HT1080 (cell line): ENCODE data around the gene HYI. TPM values are rescaled to one million over a fixed set of nuclear protein-coding genes. Genes with fewer than 3 reads are reported as not detected.
"Not testable (repeated sequence)": the region's sequence is repeated elsewhere in the genome, so short reads cannot be mapped to it uniquely, and the experiment has no call there.

ENCODE experiments used
- DNase-seq: peaks from one replicate; pipeline ENCODE4 v3.0.0-alpha.2; 2015; ENCODE audit warnings: low read depth
- total RNA-seq: library from RNA; depleted of rRNA; stranded (reverse); fragments of >200 nt; shearing (Covaris generic); gene quantifications from 2 replicates; pipeline ENCODE4 v1.2.3, GENCODE V29; 2014

HYI gene
- total RNA-seq, 1 experiment from 2014 or later, result 42.1 TPM

- no peak for DNase-seq
Measured at GRCh38 chr1:43465505-43466067, 11.9 kb upstream of the HYI start.

- DNase-seq, result peak; percentile 43
Measured at GRCh38 chr1:43464681-43465504, 11.2 kb upstream of the HYI start.

DNA sequence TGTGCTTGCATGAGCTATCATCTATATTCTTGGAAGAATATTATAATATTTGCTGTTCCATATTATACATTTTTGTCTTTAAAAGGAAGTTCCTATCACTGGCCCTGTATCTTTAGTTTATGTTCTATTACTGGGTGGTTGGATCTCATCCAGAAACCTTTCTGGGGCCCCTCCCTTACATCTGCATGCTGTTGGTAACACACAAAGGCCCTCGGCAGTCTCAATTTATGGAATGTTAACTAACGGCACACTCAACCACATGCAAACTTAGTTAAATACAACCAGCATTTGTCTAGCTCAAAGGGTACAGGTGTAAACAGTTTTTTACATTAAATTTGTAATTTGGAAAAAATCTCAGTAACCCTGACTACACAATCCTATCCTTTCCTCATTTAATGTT lies 9.7 kb upstream of the HYI start:
- no peak for DNase-seq

DNA sequence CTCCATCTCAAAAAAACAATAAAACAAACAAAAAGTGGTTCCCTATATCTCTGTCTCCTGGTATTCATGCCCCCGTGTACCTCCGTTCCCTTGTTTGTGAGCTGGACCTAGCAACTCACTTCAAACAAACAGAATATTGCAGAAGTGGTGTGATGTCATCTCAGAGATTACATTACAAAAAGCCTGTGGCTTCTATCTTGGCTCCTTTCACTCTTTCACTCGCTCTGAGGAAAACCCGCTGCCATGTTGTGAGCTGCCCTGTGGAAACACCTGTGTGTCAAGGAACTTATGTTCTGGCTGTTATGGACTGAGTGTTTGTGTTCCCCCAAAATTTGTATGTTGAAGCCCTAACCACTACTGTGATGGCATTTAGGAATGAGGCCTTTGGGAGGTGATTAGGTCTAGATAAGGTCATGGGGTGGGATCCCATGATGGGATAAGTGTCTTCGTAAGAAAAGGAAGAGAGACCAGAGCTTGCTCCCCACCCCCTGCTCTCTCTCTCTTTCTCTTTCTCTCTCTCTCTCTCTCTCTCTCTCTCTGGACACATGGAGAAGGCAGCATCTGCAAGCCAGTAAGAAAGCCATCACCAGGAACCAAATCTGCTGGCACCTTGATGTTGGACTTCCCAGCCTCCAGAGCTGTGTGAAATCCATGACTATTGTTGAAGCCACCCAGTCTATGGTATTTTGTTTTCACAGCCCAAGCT lies 7.4 kb upstream of the HYI start:
- no peak for DNase-seq

DNA sequence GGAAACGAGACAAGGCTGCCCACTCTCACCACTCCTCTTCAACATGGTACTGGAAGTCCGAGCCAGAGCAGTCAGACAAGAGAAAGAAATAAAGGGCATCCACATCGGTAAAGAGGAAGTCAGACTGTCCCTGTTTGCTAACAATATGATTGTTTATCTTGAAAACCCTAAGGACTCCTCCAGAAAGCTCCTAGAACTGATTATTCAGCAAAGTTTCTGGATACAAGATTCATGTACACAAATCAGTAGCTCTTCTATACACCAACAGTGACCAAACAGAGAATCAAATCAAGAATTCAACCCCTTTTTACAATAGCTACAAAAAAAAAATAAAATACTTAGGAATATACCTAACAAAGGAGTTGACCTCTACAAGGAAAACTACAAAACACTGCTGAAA lies 4.6 kb upstream of the HYI start:
- not testable (repeated sequence) for DNase-seq

DNA sequence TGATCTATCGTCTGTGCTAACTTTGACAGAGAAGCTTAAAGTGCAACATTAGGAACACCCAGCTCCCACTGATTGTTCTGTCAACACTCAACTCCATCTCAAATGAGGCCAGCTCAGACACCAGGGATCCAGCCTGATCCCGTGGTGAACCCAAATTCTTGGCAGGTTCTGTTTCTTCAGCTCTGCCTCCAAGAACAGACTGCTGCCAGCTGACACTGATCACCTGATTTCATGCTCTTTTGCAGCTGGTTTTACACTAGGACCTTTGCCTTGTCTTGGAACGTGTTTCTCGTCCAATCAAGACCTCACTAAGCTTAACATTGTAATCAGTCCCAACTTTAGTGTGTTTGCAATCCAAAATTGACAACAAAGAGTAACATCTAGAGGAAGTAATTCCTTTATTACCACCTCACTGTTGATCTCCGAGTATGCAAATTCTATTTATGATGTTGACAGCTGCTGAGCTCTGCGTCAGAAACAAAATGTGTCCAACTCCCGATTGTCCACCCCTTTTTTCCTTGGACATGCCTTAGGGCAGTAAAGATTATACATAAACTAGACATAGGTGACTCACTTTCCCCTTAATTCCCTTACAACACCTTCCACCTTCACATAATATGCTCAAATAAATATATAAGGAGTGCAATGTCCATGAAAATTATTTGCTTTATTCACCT lies 1.6 kb upstream of the HYI start:
- DNase-seq, result no peak

DNA sequence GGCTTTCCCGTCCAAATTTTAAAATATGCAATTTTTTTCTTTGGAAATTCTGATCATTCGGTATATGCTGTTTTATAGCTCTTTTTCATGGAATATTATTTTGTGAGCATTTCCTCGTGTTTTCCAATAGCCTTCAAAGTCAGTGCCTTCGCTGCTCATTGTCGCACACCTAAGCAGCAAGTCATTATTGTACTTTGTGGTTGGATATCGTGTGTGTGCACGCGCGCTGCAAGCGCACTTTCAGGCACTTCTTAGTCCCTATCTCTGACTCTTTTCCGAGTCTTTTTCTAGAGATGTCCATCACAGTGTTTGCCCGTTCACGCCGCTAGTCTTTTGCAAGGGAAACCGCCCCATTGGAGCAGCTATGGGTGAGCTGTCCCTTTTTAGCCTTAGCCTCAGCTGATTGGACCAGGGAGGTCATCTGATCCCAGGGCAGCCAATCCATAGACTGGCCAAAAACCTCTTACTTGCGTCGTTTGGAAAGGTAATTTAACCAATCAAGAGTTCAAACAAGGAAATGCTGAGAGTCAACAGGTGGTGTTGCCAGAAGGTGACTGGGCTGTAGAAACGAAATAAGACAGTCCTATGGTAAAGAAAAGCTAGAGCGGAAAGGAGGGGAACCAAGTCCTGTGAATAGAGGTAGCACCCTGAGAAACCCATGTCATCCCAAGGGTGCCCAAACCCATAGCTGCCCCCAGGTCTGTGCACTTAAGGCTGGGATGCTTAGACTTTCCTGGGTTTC lies 710 bp upstream of the HYI start:
- no peak for DNase-seq

DNA sequence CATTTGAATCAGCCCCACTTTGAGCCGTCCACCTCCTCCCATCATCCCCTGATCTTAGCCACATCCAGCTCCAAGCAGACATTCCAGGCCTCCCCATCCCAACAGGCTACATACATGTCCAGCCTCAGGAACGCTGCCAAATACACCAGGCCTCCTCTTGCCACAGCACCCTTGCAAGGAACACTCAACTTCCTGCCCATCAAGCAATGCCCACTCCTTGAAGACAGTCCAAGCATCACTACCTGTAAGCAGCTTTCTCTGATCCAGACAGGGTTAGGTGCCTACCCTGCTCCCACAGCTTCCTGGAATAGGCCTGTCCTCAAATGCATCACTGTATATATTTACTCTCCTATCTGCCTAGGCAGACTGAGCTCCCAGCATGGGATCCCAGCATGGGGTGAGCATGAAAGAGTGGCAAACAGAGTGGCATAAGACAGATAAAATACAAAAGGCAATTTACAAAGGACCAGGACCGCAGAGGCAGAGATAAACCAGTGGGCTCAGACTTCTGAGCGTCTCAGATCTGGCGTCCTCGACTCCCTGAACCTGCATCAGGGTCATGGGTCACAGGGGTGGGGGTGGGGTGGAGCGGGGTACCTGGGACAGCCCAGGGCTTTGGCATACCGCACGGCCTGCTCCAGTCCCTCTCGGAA lies 816 bp downstream of the HYI start:
- peak; percentile 69 for DNase-seq

DNA sequence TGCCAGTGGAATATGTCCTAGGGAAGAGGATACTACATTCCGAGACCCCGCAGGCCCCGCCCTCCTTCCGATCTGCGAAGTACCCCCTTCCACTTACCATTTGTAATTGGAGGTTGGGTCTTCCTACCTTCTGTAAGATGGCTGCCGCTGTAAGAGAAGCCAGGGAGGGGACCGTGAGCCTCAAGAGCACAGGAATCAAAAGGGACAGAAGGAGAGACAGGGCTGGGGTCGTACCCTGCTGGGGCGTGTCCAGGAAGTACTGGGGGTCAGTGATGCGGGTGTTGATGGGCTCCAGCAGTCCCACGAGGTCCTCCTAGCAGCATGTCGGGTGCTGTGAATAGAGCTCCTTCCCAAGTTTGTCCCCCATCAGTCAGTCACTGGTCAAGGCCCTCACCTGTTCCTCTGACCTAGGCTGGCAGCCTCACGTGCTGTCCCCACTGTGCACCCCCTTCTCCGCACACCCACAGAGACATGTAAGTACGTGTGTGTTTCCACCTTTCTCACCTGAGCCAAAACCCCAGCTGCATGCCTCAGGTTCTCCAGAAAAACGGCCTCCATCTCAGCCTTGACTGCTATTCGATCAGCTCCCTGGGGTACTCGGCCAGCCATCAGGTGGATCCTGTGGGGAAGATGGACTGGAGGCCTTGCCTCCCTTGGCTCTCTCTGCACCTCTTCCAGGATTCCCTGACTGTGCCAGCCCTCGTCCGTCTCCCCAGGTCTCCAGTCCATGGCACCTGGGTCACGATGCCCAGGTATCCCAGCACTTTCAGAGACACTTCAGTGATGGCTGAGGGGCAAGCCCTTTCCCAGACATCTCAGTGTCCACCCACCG lies 1.8 kb downstream of the HYI start:
- DNase-seq, result no peak

DNA sequence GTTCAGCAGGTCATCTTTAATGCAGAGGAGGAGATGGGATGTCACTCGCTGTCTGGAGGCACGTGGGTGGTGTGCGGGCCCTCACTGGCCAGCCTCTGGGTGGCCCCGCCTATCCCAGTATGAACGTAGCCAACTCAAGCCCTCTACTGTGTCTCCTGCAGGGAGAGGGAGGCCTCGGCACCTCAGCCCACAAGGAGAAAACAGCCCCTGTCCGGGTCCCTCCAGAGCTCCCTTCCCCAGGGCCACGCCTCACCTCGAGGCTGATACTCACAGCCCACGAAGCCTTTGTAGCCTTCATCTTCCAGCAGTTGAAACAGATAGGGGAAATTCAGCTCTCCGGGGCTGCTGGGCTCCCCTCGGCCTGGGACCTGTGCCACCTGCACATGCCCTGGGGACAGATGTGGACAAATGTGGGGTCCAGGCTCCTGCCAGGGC lies 2.6 kb downstream of the HYI start:
- DNase-seq, result no peak

GRCh38 chr1:43450251-43450941 lies 3.3 kb downstream of the HYI start:
- no peak for DNase-seq

DNA sequence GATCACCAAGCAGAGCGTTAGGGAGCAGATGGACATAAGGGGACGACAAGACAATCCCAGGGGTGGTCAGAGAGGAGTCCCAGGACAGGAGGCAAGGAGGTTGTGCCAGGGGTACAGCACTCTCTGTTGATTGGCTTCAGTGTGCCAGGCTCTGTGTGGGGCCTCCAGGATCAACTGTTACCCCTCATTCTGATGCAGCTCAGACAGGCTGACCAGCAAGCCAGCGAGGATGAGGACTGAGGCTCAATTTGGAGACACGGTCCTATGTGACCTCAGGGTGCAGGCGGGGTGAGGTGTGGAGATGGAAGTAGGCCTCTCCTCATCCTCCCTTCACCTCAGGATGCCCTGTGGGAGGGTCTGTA lies 4.0 kb downstream of the HYI start:
- DNase-seq, result no peak

DNA sequence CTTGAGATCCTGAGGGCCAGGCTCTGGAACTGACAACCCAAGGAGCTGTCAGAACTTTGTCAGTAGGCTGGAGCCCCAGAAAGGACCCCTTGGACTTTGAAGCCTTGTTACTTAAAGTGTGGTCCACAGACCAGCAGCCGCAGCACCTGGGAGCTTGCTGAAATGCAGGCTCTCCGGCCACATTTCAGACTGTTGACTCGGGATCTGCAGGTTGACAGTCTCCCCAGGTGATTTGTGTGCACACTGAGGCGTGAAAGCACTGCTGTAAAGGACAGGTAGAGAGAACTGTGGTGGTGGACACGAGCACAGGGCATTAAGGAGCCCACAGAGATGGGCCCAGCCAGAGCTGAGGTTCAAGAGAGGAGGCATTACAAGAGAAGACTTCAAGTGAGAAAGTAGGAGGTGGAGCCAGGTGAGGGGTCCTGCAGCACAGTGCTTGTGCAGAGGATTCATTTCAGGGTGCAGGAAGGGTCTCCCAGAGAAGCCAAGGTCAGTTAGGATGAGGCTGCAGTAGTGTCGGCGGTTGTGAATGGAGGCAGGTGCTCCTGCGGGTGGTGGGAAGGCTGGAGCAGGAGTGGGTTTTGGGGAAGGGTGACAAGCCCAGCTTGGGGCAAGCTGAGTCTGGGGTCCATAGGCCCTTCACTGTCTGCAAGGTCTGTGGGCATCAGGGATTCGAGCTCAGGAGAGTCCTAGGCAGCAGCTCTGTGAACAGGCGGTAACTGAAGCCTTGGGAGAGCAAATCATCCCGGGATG lies 4.6 kb downstream of the HYI start:
- DNase-seq, result no peak

DNA sequence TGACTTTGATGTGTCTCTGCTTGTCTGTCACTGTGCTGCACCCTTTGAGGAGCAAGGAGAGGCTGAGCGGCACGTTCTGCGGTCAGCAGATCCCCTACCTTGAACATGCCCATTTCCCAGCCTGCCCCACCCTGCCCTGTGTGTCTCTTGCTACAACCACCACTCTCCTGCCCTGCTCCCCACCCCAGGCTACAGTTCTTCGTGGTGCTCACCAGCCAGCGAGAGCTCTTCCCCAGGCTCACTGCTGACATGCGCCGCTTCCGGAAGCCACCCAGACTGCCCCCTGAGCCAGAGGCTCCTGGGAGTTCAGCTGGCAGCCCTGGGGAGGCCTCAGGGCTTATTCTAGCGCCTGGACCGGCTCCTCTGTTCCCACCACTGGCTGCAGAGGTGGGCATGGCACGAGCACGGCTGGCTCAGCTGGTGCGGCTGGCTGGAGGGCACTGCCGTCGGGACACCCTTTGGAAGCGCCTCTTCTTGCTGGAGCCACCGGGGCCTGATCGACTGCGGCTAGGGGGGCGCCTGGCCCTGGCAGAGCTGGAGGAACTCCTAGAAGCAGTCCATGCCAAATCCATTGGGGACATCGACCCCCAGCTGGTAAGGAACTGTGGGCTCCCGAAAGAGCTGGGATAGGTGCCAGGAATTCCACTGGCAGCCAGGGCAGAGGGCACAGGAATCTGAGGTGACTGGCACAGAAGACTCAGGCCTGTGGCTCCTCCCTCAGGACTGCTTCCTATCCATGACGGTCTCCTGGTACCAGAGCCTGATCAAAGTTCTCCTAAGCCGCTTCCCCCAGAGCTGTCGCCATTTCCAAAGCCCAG lies 5.6 kb downstream of the HYI start:
- DNase-seq, result no peak

DNA sequence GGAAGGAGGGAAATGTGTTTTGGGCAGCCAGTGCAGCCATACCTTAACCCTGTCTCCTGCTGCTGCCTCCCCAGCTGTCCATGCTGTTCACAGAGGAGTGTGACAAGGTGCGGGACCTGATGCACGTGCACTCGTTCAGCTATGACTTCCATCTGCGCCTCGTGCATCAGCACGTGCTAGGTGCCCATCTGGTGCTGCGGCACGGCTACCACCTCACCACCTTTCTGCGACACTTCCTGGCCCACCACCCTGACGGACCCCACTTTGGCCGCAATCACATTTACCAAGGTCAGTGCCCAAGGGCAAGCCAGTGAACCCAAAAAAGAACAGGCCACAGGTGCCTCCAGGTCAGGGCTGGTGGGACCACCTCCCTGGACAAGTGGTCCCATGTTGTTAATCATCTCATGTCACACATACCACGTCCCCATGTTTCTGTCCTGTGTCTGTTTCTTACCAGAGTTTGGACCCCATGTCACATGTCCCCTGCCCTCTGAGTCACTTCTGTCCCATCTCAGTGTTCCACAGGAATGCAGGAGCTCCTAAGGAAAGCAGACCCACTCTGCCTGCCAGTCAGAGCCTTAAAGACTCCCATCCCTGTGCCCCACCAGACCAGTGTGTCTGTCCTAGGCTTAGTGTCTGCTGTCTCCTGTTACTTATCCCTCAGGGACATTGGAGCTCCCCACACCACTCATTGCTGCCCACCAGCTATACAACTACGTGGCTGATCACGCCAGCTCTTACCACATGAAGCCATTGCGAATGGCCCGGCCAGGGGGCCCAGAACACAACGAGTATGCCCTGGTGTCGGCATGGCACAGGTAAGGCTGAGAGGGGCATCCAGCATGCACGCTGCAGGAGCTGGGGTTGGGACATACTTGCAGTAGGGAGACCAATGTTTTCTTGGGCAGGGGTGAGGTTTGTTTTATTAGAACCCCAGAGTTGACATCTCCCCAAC lies 6.6 kb downstream of the HYI start:
- DNase-seq, result no peak

DNA sequence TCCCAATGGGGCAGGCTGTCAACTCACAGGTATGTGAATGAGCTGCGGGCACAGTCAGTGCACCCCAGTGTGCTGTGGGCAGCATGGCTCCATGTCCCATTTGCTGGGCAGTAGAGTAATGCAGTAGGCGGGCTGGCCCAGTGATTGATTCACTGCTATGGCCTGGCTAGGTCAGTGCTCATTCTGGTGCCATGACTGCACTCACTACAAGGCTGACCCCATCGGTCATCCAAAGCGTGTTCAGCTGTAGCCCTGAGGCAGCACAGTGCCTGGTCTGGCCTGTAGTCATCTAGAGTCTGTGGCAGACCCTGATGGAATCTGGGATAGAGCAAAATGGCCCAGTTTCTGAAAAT lies 7.4 kb downstream of the HYI start:
- no peak for DNase-seq
